Trophoblast cell (in vitro differentiated cells and primary cell): ENCODE results near the gene C7orf57.
A peak's percentile ranks its signal among the peaks of the same experiment; 100 is the strongest.
"Not testable (repeated sequence)": the region's sequence is repeated elsewhere in the genome, so short reads cannot be mapped to it uniquely, and the experiment has no call there.

Experiments used
- DNase-seq, 2 donors: peaks; one replicate each; pipeline ENCODE4 v3.0.0-alpha.2; 2016
- H2AFZ ChIP-seq: 2 replicates; pipeline ENCODE4 v1.6.1; 2013; ENCODE audit warnings: low read length, moderate library complexity, mild to moderate bottlenecking; ENCODE audit not compliant: insufficient read depth, poor library complexity
- H2AK5ac ChIP-seq: 2 replicates; pipeline ENCODE4 v1.6.1; 2013; ENCODE audit warnings: mild to moderate bottlenecking, low read length
- H2BK120ac ChIP-seq: 2 replicates; pipeline ENCODE4 v1.6.1; 2013; ENCODE audit warnings: low read length, mild to moderate bottlenecking, moderate library complexity; ENCODE audit not compliant: insufficient read depth, poor library complexity
- H2BK12ac ChIP-seq: 2 replicates; pipeline ENCODE4 v1.6.1; 2013; ENCODE audit warnings: mild to moderate bottlenecking, low read length, moderate library complexity
- H2BK5ac ChIP-seq: 2 replicates; pipeline ENCODE4 v1.6.1; 2013; ENCODE audit warnings: low read length, low read depth, moderate library complexity, mild to moderate bottlenecking; ENCODE audit not compliant: poor library complexity
- H3K14ac ChIP-seq: 2 replicates; pipeline ENCODE4 v1.6.1; 2013; ENCODE audit warnings: mild to moderate bottlenecking, low read length
- H3K18ac ChIP-seq: 2 replicates; pipeline ENCODE4 v1.6.1; 2013; ENCODE audit warnings: mild to moderate bottlenecking, low read length
- H3K23ac ChIP-seq: 2 replicates; pipeline ENCODE4 v1.6.1; 2013; ENCODE audit warnings: low read length
- H3K27ac ChIP-seq: 2 replicates; pipeline ENCODE4 v1.5.1; 2013; ENCODE audit warnings: low read depth, mild to moderate bottlenecking, inconsistent platforms, low read length, moderate library complexity
- H3K27me3 ChIP-seq: 2 replicates; pipeline ENCODE4 v1.6.1; 2013; ENCODE audit warnings: inconsistent platforms, mild to moderate bottlenecking, low read length, moderate library complexity; ENCODE audit not compliant: insufficient read depth
- H3K36me3 ChIP-seq, 2 experiments: 1 replicate in 1 of 2; 2 replicates in 1 of 2; pipeline ENCODE4 v1.6.1; 2013; ENCODE audit warnings: low read length in 2 of 2, mild to moderate bottlenecking in 2 of 2, moderate library complexity in 1 of 2; ENCODE audit not compliant: insufficient read depth in 2 of 2, control insufficient read depth in 1 of 2
- H3K4ac ChIP-seq: 2 replicates; pipeline ENCODE4 v1.6.1; 2013; ENCODE audit warnings: low read depth, mild to moderate bottlenecking, low read length, moderate library complexity
- H3K4me1 ChIP-seq, 2 experiments: 1 replicate in 1 of 2; 2 replicates in 1 of 2; pipeline ENCODE4 v1.6.1; 2013; ENCODE audit warnings: low read length in 2 of 2, mild to moderate bottlenecking in 2 of 2, moderate library complexity in 1 of 2; ENCODE audit not compliant: insufficient read depth in 2 of 2, control insufficient read depth in 1 of 2
- H3K4me2 ChIP-seq: 2 replicates; pipeline ENCODE4 v1.6.1; 2013; ENCODE audit warnings: inconsistent platforms, mild to moderate bottlenecking, low read length, moderate library complexity
- H3K4me3 ChIP-seq: 2 replicates; pipeline ENCODE4 v1.5.1; 2013; ENCODE audit warnings: mild to moderate bottlenecking, low read depth, low read length, inconsistent platforms
- H3K79me1 ChIP-seq: one replicate; pipeline ENCODE4 v1.6.1; 2013; ENCODE audit warnings: low read length
- H3K79me2 ChIP-seq: 2 replicates; pipeline ENCODE4 v1.6.1; 2013; ENCODE audit warnings: low read length, mild to moderate bottlenecking; ENCODE audit not compliant: control insufficient read depth, insufficient read depth, poor library complexity
- H3K9ac ChIP-seq: 2 replicates; pipeline ENCODE4 v1.6.1; 2013; ENCODE audit warnings: mild to moderate bottlenecking, low read length
- H3K9me3 ChIP-seq: 2 replicates; pipeline ENCODE4 v1.6.1; 2013; ENCODE audit warnings: low read depth, mild to moderate bottlenecking, control low read depth, inconsistent platforms, low read length; ENCODE audit not compliant: insufficient read depth
- H4K12ac ChIP-seq: 2 replicates; pipeline ENCODE4 v1.6.1; 2013; ENCODE audit warnings: low read depth, mild to moderate bottlenecking, low read length, moderate library complexity
- H4K8ac ChIP-seq: 2 replicates; pipeline ENCODE4 v1.6.1; 2013; ENCODE audit warnings: low read depth, mild to moderate bottlenecking, low read length, moderate library complexity
- H4K91ac ChIP-seq: one replicate; pipeline ENCODE4 v1.6.1; 2013; ENCODE audit warnings: low read depth, mild to moderate bottlenecking, low read length, moderate library complexity
- WGBS: extraction: QIAGEN DNeasy Blood & Tissue Kit; methylation state at CpG from one replicate; pipeline ENCODE4 v1.1.7; 2013; ENCODE audit warnings: missing lambda C conversion rate; ENCODE audit not compliant: insufficient read length, insufficient coverage; ENCODE audit errors: extremely low coverage; 5-methylcytosine and 5-hydroxymethylcytosine counted together

Gene C7orf57

GRCh38 chr7:48000164-48000563, 35.2 kb upstream of the C7orf57 start:
- H4K91ac ChIP-seq, H3K27ac ChIP-seq: not testable (repeated sequence)

GRCh38 chr7:48004032-48004431, 31.3 kb upstream of the C7orf57 start:
- H3K79me2 ChIP-seq: no peaks in the 10 kb centered on the region
- no peak overlapping the region for H3K27ac ChIP-seq
- H4K8ac ChIP-seq: no peak overlapping the region
- no peak overlapping the region for H4K12ac ChIP-seq
- no peak overlapping the region for H3K23ac ChIP-seq
- no peak overlapping the region for H3K14ac ChIP-seq
- H3K18ac ChIP-seq: no peak overlapping the region
- H3K27me3 ChIP-seq: no peaks in the 10 kb centered on the region
- H3K79me1 ChIP-seq: no peaks in the 10 kb centered on the region
- no peaks in the 10 kb centered on the region for H3K4me1 ChIP-seq
- H3K4me2 ChIP-seq: no peak overlapping the region
- no peak overlapping the region for H2AFZ ChIP-seq
- no peak overlapping the region for H2BK120ac ChIP-seq
- H4K91ac ChIP-seq: no peak overlapping the region
- no peak overlapping the region for H2BK5ac ChIP-seq
- H3K4ac ChIP-seq: no peak overlapping the region
- WGBS: no CpG with 5 or more reads among the region's 2 CpGs
- DNase-seq: no peak
- H2AK5ac ChIP-seq: no peak overlapping the region
- no peaks in the 10 kb centered on the region for H3K36me3 ChIP-seq
- H2BK12ac ChIP-seq: no peak overlapping the region
- no peaks in the 10 kb centered on the region for H3K9me3 ChIP-seq
- H3K4me3 ChIP-seq: no peak overlapping the region
- H3K9ac ChIP-seq: no peak overlapping the region

More at GRCh38 chr7:48000164-48000563, 35.2 kb upstream of the C7orf57 start:
- H2AFZ ChIP-seq, H3K27me3 ChIP-seq, H3K18ac ChIP-seq, H3K9ac ChIP-seq, H3K4ac ChIP-seq, H3K36me3 ChIP-seq, H3K14ac ChIP-seq, H3K9me3 ChIP-seq, H3K4me3 ChIP-seq, H4K12ac ChIP-seq, H2BK12ac ChIP-seq, H2AK5ac ChIP-seq, H3K79me2 ChIP-seq, H2BK5ac ChIP-seq, H4K8ac ChIP-seq, H2BK120ac ChIP-seq, H3K79me1 ChIP-seq, H3K4me1 ChIP-seq, H3K23ac ChIP-seq, H3K4me2 ChIP-seq: not testable (repeated sequence)
- DNase-seq: peak; percentile 91 to 93
- no CpG with 5 or more reads among the region's 13 CpGs for WGBS

GRCh38 chr7:48004638-48005037, 30.7 kb upstream of the C7orf57 start:
- H4K8ac ChIP-seq: no peak overlapping the region
- H3K36me3 ChIP-seq: no peaks in the 10 kb centered on the region
- no peak overlapping the region for H3K4me2 ChIP-seq
- H3K9me3 ChIP-seq: no peaks in the 10 kb centered on the region
- H3K9ac ChIP-seq: no peak overlapping the region
- H2BK120ac ChIP-seq: no peak overlapping the region
- no peak overlapping the region for H2BK12ac ChIP-seq
- no peak overlapping the region for H2AFZ ChIP-seq
- H3K14ac ChIP-seq: no peak overlapping the region
- H3K79me2 ChIP-seq: no peaks in the 10 kb centered on the region
- no CpG with 5 or more reads among the region's 5 CpGs for WGBS
- H3K27me3 ChIP-seq: no peaks in the 10 kb centered on the region
- H4K91ac ChIP-seq: no peak overlapping the region
- no peak overlapping the region for H3K27ac ChIP-seq
- no peak overlapping the region for H4K12ac ChIP-seq
- no peak overlapping the region for H3K4me3 ChIP-seq
- H3K4me1 ChIP-seq: no peaks in the 10 kb centered on the region
- H3K23ac ChIP-seq: no peak overlapping the region
- no peak overlapping the region for H2BK5ac ChIP-seq
- H3K18ac ChIP-seq: no peak overlapping the region
- no peak overlapping the region for H2AK5ac ChIP-seq
- no peaks in the 10 kb centered on the region for H3K79me1 ChIP-seq
- DNase-seq: no peak
- no peak overlapping the region for H3K4ac ChIP-seq

- H2AK5ac ChIP-seq: no peak overlapping the region
- no peak overlapping the region for H3K14ac ChIP-seq
- no peak overlapping the region for H3K9ac ChIP-seq
- no peak for DNase-seq
- no peak overlapping the region for H4K12ac ChIP-seq
- no peaks in the 10 kb centered on the region for H3K79me2 ChIP-seq
- H2AFZ ChIP-seq: no peak overlapping the region
- peaks cover 3% of the 10 kb centered on the region for H3K9me3 ChIP-seq
- H3K4ac ChIP-seq: no peak overlapping the region
- no peak overlapping the region for H3K27ac ChIP-seq
- no peak overlapping the region for H4K91ac ChIP-seq
- H3K4me2 ChIP-seq: no peak overlapping the region
- no peak overlapping the region for H2BK120ac ChIP-seq
- H3K23ac ChIP-seq: no peak overlapping the region
- H2BK12ac ChIP-seq: no peak overlapping the region
- H3K18ac ChIP-seq: no peak overlapping the region
- no peak overlapping the region for H3K4me3 ChIP-seq
- H2BK5ac ChIP-seq: no peak overlapping the region
- H3K4me1 ChIP-seq: no peaks in the 10 kb centered on the region
- no CpG with 5 or more reads among the region's 6 CpGs for WGBS
- H3K79me1 ChIP-seq: no peaks in the 10 kb centered on the region
- H4K8ac ChIP-seq: no peak overlapping the region
- H3K27me3 ChIP-seq: no peaks in the 10 kb centered on the region
- H3K36me3 ChIP-seq: no peaks in the 10 kb centered on the region
Observed at GRCh38 chr7:48006866-48007265, 28.5 kb upstream of the C7orf57 start.
